NOMO-1 (cell line): ENCODE results near the gene ZFP69.
A peak's percentile ranks its signal among the peaks of the same experiment; 100 is the strongest.

ENCODE experiments used
- DNase-seq, 2 experiments: peaks; one replicate each; lab custom pipeline; 2025; ENCODE audit not compliant: unreplicated experiment in 2 of 2; lab: John Stamatoyannopoulos, UW

The ZFP69 gene

DNA sequence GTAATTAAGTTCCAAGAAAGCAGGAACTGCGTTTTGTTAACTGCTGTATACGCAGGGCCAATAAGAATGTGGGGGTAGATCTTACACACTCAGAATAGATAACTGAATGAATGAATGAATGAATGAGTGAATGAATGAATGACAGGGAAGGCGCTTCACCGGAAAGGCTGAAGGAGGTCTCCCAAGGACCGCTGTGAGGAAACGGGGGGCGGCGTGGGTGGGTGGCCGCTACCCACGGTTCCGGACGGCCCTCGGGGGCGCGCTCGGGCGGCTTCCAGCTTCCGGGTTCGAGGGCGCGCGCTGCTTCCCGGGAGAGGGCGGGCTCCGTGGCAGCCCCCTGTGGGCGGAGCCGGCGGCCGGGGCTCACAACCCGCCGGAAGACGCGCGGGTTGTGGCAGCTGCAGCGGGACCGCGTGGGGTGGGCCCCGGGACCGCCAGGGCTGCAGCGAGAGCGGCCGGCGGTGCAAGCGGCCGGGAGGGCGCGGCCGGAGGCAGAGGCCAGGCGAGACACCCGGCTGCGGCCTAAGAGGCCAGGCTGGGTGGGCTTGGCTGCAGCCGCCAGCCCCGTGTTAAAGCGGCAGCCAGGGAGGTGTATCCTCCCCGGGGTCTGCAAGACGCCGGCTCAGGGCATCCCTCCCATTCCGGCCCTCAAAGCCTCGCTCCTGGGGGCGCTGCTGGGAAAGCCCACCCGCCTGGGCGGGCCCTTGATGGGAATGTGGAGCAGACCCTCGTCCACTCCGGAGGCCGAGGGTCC, at the start of gene ZFP69:
Gene ZFP69, plus strand, starts transcription at position 367 of the 754 bp plus-strand sequence. CDS start 2,072 bp downstream, outside the sequence.
- DNase-seq = peak; percentile 68 to 72

DNA sequence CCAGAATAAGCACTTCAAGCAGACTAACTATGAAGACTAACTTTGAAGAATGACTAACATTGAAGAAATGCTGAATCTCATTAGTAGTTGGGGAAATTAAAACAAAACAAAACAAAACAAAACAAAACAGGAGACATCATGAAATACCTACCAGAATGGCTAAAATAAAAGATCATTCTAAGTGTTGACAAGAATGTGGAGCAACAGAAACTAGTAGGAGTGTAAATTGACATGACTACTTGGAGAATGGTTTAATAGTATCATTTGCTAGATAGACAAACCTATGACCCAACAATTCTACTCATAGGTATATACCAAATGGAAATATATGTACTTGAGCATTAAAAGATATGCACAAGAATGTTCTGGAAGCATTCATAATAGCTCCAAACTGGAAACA, 45.7 kb upstream of the ZFP69 start:
- no peak for DNase-seq

DNA sequence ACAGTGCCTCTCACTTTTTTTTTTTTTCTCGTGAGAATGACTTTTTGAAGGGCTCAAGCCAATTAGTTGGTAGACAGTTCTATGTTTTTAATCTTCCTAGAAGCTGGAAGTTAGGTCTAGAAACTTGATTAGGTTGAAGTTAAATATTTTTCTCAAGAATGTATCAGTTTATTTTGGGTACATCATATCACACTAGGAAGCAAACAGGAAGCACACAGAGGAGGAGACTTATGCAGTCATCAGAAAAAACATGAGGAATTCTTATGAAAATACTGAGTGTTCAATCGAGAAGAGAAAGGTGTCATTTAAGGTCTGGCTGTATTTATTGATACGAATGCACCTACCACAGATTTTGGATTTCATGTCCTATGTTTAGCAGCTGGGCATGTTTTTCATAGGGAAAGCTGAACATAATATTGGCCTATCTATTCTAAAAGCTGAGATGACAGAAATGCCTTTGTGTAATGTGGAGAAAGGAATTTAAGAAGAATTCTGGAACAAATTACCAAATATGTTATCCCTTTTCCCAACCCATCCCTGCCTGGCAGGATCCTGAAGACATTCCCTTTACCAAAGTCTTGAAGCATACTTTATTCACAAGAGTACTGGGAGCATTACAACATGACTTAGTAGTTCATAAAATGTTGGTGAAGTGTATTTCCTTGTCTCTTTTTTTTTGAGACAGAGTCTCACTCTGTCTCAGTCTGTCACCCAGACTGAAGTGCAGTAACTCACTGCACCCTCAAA, 44.3 kb upstream of the ZFP69 start:
- no peak for DNase-seq

DNA sequence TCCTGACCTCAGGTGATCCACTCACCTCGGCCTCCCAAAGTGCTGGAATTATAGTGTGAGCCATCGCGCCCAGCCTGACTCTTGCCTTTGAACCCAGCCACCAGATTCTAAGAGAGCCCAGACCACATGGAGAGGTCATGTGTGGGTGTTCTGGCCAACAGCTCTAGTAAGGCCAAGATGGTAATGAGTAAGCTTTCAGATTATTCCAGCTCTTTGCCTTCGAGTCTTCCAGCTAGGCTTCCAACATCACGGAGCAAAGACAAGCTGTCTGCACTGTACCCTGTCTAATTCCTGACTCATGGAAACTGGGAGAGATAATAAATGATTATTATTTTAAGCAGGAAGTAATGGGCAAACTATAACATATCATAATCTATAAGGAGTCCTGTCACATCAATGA, 41.6 kb upstream of the ZFP69 start:
- no peak for DNase-seq

DNA sequence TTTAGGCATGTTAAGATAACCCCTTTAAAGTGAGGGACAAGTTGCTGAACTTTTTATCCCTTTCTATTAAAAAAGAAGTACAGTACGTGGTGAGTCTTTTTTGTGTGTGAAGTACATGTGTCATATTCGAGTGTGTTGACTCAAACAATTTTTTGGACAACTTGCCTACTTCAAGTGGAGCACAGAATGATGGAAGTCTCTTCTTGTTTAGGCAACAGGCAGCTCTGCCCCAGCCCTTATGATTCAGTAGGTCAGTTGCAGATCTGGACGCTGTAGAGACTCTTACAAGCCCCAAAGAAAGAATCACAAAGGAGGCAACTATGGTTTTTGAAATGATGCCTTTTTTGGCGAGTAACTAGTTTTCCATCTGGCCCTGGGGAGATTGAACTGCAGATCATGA, 41.2 kb upstream of the ZFP69 start:
- no peak for DNase-seq

DNA sequence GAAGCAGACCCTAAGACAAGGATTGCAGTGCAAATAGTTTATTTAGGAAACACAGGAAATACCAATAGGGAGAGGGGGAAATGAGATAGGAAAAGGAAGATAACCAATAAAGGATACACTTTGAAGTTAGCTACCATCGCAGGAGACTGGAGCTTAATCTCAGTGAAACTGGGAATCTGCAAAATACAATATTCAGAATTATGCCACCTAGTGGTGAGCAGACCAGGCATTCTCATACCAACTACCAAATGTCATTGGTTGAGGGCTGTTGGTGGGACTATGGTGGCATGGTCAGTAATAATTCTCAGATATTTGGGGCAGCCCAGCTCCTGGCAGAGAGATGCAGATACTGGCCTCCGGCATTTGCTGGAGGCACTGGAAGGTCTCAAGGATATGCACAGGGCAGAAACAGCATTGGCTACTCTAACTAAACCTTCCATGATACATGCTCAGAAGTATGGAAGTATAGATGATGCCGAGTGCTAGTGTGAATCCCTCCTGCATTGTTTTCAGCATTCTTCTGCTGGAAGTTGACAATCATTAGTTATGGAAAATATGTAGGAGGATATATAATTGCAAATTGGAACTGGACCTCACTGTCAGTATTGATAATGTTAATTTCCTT, 38.6 kb upstream of the ZFP69 start:
- DNase-seq = peak in 1 of 2 experiments; percentile 19

DNA sequence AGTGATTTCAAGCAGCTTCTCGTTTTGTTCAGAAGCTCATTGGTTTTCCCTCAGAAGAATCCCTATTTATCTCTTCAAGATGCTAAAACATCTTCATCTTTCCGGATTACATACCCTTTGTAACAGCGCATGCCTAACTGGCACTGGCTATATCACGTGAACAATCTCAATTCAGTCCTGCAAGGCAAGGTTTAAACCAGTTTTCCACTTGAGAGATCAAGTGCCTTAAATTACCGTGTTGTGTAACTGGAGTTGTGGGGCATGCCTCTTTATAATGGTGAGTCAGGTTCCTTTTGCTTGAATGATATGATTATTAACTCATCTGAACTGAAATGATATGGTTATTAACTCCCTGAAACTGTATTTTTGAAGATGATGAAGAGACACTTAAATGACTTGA, 37.8 kb upstream of the ZFP69 start:
- DNase-seq = no peak

DNA sequence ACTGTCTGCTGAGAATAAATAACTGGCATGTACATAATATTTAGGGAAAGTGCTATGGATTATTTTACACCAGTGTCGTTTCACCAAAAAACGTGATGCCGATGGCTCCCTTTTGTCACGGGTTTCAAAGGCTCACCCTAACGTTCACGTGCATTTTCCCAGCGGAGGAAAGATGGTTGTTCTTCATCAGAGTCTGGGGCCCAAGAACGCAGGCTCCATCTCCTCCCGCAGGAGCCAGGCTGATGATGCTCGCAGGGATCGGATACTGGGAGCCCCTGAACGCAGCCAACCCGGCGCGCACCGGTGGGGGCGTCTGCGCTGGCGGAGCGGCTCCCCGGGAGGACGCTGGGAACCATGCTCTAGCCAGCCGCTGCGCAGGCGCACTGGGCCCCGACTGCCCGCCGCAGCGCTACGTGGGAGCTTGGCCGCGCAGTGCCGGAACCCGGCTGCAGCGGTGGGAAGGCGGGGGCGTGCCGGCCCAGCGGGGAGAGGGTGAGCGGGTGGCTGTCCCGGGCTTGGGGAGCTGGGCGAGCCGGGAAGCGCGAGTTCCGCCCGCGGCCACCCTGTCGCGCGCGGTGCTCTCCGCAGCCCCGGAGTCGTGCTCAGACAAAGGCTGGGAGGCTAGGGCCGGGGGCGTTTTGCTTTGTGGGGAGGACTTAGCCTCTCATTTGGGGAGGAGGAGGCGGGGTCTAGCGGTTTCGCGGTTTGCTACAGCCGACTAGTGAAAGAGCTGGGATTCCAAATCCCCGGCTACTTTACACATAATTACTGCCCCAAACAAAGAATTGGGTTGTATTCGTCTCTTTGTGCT, 27.2 kb upstream of the ZFP69 start, which contains the start of gene ZFP69B:
Gene ZFP69B, plus strand, starts transcription at position 793 of the 811 bp plus-strand sequence. CDS start 486 bp downstream, outside the sequence.
- DNase-seq = peak; percentile 74 to 79

DNA sequence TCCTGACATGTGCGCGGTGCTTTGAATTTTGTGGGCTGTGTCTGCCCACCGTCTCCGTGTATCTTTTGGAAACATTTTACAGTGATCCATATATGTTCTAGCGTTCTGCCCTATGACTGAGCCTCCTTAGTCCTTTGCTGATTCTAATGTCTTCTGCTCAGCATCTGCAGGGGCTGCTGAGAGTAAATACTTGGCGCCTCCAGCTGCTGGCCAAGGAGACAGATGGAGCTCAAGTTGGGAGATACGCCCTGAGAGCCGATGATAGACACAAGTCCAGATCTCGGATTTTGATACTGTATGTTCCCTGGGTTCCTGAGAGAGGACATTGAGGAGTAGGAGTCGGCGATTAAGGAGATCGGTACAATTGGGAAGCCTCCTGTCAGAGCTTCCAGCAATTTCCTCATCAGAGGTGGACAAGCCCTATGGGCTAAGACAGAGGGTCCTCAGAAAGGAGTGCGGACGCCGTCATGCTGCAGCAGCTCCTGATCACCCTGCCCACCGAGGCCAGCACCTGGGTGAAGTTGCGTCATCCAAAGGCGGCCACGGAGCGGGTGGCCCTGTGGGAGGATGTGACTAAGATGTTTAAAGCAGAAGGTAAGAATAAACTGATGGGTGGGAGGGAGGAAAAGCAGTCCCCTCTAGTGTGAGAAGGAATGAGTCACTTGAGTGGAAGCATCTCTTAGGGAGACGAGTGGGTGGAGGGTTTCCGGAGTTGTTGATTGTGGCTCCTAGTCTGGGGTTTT, 26.4 kb upstream of the ZFP69 start:
- peak; percentile 8 for DNase-seq

DNA sequence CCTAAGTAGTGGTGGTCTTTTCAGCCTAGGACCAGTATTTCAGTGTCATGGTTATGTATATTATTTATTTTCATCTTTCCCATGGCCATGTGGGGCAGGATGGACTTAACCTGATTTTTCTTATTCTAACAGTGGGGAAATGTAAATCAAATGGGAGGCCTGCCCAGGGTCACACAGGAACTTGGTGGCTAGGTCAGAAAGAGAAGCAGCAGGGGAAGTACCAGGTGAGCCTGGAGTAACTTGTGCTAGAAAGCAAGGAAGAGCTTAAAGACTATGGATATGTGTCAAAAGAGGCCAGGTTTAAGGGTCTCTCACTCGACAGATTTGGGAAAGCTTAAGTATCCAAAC, 25.9 kb upstream of the ZFP69 start:
- DNase-seq = no peak

DNA sequence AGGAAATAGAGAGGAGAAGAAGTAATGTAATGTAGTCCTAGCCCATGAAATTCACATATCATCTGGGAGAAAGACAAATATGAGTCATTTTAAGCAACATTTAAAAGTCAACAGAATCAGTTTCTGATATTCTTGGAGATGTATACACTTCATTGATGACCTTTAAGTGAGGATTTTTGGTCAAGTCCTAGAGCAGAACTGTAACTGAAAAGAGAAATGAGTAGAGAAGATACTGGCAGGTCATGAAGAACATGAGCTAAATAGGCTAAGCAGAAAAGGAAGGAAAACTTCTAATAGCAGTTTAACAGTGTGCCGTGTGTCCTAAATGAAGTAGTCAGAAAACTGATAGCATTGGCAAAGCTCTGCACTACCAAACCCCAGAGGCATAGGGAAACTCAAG, 22.2 kb upstream of the ZFP69 start:
- no peak for DNase-seq

DNA sequence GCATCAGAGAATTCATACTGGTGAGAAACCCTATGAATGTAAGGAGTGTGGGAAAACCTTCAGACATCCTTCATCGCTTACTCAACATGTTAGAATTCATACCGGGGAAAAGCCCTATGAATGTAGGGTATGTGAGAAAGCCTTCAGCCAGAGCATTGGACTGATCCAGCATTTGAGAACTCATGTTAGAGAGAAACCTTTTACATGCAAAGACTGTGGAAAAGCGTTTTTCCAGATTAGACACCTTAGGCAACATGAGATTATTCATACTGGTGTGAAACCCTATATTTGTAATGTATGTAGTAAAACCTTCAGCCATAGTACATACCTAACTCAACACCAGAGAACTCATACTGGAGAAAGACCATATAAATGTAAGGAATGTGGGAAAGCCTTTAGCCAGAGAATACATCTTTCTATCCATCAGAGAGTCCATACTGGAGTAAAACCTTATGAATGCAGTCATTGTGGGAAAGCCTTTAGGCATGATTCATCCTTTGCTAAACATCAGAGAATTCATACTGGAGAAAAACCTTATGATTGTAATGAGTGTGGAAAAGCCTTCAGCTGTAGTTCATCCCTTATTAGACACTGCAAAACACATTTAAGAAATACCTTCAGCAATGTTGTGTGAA, 14.0 kb upstream of the ZFP69 start:
- no peak for DNase-seq

DNA sequence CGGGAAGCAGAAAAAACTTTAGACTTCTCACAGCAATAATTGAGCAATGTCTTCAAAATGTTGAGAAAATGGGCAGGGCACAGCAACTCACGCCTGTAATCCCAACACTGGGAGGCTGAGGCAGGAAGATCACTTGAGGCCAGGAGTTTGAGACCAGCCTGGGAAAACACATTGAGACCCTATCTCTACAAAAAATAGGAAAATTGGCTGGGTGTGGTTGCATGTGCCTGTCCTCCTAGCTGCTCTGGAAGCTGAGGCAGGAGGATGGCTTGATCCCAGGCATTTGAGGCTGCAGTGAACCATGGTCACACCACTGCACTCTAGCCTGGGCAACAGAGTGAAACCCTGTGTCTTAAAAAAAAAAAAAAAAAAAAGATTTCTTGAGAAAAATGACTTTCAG, 7.8 kb upstream of the ZFP69 start:
- no peak for DNase-seq

DNA sequence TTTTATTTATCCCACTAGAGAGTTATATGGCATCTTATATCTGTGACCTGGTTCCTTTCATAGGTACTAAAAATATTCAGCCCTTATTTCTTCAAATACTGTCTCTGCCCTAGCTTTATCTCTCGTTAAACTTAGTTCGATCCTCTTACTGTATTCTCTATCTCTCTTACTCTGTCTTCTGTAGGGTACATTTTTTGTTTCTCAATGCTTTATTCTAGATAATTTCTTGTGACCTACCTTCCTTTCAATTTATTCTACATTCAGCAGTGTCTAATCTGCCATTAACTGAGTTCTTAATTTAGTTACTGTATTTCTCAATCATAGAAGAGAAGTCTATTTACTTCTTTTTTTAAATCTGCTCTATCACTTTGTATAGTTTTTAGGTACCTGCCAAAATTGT, 1.8 kb upstream of the ZFP69 start:
- no peak for DNase-seq

DNA sequence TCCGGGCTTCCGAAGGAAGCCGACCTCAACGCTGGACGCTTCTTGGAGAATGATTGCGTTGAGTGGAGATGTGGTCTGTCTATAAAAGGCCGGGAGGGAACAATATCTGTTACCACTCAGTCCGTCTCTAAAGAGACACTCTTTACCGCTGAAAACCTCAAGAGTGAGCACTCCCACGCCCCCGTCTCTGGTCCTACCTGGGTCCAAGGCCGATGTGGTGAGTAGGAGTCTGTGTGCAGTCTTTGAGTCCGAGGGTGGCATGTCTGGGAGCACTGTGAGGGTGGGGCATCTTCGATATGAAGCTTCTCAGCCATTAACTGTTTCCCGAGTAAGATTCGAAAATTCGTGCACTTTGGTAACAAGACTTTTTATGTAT, 576 bp downstream of the ZFP69 start:
- DNase-seq = peak in 1 of 2 experiments; percentile 26

DNA sequence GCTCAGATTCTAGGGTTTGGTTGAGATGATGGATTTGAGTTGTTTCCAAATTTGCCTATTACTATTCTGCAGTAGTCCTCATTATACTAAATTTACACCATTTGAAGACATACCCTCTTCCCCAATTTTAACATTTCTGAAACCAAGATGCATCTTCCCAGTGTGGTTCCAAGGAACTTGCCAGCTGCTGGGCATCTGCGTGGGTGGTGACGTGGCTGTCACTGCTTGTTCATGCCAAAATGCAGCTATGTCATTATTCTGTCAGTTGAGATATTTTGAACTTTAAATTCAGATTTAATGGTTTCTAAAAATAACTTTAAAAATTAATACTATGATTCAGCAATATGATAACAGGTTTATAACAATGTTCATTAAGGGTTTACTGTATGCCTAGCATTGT, 1.2 kb downstream of the ZFP69 start:
- DNase-seq = no peak

DNA sequence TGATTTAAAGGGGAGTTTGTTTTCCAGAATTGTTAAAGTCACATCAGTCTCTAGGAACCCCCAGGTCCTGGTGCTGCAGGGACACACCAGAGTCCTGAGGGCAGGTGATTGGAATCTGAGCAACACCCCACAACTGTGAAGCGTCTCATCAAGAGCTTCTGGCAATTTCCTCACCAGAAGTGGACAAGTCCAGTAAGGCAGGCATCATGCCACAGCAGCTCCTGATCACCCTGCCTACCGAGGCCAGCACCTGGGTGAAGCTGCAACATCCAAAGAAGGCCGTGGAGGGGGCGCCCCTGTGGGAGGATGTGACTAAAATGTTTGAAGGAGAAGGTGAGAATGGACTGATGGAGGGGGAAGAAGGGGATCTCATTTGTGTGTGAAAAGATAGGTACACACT, 2.1 kb downstream of the ZFP69 start:
- DNase-seq = no peak

DNA sequence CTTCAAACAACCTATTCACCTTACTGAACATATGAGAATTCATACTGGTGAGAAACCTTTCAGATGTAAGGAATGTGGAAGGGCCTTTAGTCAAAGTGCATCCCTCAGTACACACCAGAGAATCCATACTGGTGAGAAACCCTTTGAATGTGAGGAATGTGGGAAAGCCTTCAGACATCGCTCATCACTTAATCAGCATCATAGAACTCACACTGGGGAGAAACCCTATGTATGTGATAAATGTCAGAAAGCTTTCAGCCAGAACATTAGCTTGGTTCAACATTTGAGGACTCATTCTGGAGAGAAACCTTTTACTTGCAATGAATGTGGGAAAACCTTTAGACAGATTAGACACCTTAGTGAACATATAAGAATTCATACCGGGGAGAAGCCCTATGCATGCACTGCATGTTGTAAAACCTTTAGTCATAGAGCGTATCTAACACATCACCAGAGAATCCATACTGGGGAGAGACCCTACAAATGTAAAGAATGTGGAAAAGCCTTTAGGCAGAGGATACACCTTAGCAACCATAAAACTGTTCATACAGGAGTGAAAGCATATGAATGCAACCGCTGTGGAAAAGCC, 18.3 kb downstream of the ZFP69 start:
- no peak for DNase-seq

DNA sequence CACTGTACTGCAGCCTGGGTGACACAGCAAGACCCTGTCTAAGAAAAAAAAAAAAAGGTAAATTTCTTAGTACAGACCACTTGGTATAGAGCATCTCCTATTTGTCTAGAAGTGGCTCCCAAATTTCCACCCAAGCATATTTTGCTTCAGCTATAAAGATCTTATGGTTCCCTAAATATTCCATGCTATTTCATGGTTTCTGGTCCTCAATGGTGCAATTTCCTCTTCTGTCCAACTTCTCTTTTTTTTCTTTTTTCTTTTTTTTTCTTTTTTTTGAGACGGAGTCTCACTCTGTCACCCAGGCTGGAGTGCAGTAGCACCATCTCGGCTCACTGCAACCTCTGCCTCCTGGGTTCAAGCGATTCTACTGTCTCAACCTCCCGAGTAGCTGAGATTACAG, 25.6 kb downstream of the ZFP69 start:
- DNase-seq = peak in 1 of 2 experiments; percentile 36
